HG03159 (cell line): ENCODE results near the gene SNUPN.
"Not testable (repeated sequence)": the region's sequence is repeated elsewhere in the genome, so short reads cannot be mapped to it uniquely, and the experiment has no call there.

ENCODE experiments used
- ATAC-seq: cut with Tn5 transposase; IDR thresholded peaks from one replicate; pipeline ENCODE4 v1.9.1; 2021; ENCODE audit warnings: mild to moderate bottlenecking, moderate library complexity; ENCODE audit not compliant: unreplicated experiment

SNUPN gene

GRCh38 chr15:75584121-75584520, 41.4 kb downstream of the SNUPN start:
- ATAC-seq, result no peak

GRCh38 chr15:75583701-75584100, 41.8 kb downstream of the SNUPN start:
- ATAC-seq, result no peak

- ATAC-seq, result not testable (repeated sequence)
Observed at GRCh38 chr15:75582943-75583342, 42.6 kb downstream of the SNUPN start.

GRCh38 chr15:75578948-75579920, 46.3 kb downstream of the SNUPN start, which contains the start of gene PTPN9:
Gene PTPN9 (minus strand): TSS chr15:75579315. CDS start chr15:75578776, 539 bp downstream.
- ATAC-seq, result peak; percentile 64

GRCh38 chr15:75578173-75578947, 47.2 kb downstream of the SNUPN start:
- ATAC-seq, result peak; percentile 47

- no peak for ATAC-seq
Observed at GRCh38 chr15:75577401-75578172, 47.9 kb downstream of the SNUPN start.

GRCh38 chr15:75573648-75574384, 51.7 kb downstream of the SNUPN start:
- no peak for ATAC-seq

GRCh38 chr15:75570126-75570845, 55.2 kb downstream of the SNUPN start:
- ATAC-seq, result no peak

GRCh38 chr15:75565062-75565970, 60.2 kb downstream of the SNUPN start:
- ATAC-seq, result no peak

- no peak for ATAC-seq
Observed at GRCh38 chr15:75561888-75562287, 63.6 kb downstream of the SNUPN start.

GRCh38 chr15:75559360-75559759, 66.2 kb downstream of the SNUPN start:
- not testable (repeated sequence) for ATAC-seq

GRCh38 chr15:75558955-75559354, 66.6 kb downstream of the SNUPN start:
- ATAC-seq, result not testable (repeated sequence)

- no peak for ATAC-seq
Observed at GRCh38 chr15:75554717-75555116, 70.8 kb downstream of the SNUPN start.

- no peak for ATAC-seq
Observed at GRCh38 chr15:75553659-75554058, 71.9 kb downstream of the SNUPN start.

- no peak for ATAC-seq
Observed at GRCh38 chr15:75551091-75551490, 74.4 kb downstream of the SNUPN start.
